ENCODE data around the gene ALCAM. TPM values are rescaled to one million over a fixed set of nuclear protein-coding genes. Genes with fewer than 3 reads are reported as not detected.

The ALCAM gene
- total RNA-seq, 1 donor from 2014 or later: 26.1 TPM

DNA sequence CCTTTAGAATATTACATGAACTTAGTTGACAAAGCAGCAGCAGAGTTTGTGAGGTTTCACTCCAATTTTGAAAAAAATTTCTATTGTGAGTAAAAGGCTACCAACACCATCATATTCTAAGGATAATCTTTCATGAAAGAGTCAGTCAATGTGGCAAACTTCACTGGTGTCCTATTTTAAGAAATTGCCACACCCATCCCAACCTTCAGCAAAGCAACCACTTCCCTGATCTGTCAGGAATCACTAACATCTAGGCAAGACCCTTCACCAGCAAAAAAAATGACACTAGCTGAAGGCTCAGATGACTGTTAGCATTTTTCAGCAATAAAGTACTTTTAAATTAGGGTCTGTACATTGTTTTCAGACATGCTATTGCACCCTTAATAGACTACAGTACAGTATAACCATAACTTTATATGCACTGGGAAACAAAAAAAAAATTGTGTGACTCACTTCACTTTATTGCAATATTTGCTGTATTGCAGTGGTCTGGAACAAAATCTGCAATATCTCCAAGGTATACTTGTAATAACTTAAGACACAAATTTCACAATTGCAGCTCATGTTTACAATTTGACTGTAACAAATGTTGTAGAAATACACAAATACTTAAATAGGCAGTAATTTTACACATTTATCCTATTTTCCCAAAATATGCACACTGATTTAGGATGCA is 38.9 kb upstream of the ALCAM start:
- Histone ChIP-seq H3K36me3 (no peaks in the 10 kb centered on the region), H3K27ac (no peak overlapping the region), H3K27me3 (no peaks in the 10 kb centered on the region), H3K4me3 (no peak overlapping the region), H3K4me1 (no peaks in the 10 kb centered on the region), H3K9me3 (peaks cover 0 to 18% of the 10 kb centered on the region in 2 donors)
- DNase-seq (ENCODE audit: low spot score in 2 of 2): no peak
- TF ChIP-seq, protein P1, sequence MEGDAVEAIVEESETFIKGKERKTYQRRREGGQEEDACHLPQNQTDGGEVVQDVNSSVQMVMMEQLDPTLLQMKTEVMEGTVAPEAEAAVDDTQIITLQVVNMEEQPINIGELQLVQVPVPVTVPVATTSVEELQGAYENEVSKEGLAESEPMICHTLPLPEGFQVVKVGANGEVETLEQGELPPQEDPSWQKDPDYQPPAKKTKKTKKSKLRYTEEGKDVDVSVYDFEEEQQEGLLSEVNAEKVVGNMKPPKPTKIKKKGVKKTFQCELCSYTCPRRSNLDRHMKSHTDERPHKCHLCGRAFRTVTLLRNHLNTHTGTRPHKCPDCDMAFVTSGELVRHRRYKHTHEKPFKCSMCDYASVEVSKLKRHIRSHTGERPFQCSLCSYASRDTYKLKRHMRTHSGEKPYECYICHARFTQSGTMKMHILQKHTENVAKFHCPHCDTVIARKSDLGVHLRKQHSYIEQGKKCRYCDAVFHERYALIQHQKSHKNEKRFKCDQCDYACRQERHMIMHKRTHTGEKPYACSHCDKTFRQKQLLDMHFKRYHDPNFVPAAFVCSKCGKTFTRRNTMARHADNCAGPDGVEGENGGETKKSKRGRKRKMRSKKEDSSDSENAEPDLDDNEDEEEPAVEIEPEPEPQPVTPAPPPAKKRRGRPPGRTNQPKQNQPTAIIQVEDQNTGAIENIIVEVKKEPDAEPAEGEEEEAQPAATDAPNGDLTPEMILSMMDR (IDR thresholded peaks at IDR 0.05): no peak
- intact Hi-C loops (cut with DNase I): no loop called here

DNA sequence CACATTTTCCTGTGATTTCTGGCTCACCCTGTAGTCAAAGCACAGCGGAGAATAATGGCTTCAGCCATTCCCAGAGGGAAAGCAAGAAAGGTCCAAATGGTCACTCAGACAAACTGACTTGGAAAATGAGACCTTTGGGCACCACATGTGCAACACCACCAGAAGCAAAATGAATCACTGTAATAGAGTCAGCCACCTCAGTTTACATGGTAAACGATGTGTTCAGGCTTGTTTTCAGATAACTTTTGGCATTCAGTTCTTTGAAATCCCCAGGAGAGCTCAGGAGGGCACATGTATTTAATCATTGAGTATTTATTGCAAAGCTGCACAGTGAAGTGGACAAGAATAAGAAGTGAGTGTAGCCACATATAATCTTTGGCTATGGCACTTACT is 38.4 kb upstream of the ALCAM start:
- Histone ChIP-seq H3K27ac (no peak overlapping the region), H3K4me1 (no peaks in the 10 kb centered on the region), H3K36me3 (no peaks in the 10 kb centered on the region), H3K9me3 (peaks cover 0 to 21% of the 10 kb centered on the region in 2 donors), H3K27me3 (no peaks in the 10 kb centered on the region), H3K4me3 (no peak overlapping the region)
- DNase-seq (ENCODE audit: low spot score in 2 of 2): no peak
- intact Hi-C loops (cut with DNase I): no loop called here
- TF ChIP-seq, protein P1 (IDR thresholded peaks at IDR 0.05): no peak

DNA sequence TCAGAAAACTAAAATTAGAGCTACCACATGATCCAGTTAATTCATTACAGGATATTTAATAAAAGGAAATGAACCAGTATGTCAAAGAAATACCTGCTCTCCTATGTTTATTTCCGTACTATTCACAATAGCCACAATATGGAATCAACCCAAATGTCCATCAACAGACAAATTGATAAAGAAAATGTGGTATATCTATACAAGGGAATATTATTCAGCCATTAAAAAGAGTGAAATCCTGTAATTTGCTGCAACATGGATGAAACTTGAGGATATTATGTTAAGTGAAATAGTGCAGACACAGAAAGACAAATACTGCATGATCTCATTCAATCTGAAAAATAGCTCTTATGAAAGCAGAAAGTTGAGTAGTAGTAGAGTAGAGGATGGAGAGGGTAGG is 33.7 kb upstream of the ALCAM start:
- TF ChIP-seq, protein P1 (IDR thresholded peaks at IDR 0.05): no peak
- DNase-seq (ENCODE audit: low spot score in 2 of 2): no peak
- no peaks in the 10 kb centered on the region for H3K27me3 ChIP-seq
- H3K4me3 ChIP-seq: no peak overlapping the region
- no peak overlapping the region for H3K27ac ChIP-seq
- H3K9me3 ChIP-seq: peaks cover 0 to 21% of the 10 kb centered on the region in 2 donors
- no peaks in the 10 kb centered on the region for H3K36me3 ChIP-seq
- no peaks in the 10 kb centered on the region for H3K4me1 ChIP-seq
- intact Hi-C loops (cut with DNase I): no loop called here

DNA sequence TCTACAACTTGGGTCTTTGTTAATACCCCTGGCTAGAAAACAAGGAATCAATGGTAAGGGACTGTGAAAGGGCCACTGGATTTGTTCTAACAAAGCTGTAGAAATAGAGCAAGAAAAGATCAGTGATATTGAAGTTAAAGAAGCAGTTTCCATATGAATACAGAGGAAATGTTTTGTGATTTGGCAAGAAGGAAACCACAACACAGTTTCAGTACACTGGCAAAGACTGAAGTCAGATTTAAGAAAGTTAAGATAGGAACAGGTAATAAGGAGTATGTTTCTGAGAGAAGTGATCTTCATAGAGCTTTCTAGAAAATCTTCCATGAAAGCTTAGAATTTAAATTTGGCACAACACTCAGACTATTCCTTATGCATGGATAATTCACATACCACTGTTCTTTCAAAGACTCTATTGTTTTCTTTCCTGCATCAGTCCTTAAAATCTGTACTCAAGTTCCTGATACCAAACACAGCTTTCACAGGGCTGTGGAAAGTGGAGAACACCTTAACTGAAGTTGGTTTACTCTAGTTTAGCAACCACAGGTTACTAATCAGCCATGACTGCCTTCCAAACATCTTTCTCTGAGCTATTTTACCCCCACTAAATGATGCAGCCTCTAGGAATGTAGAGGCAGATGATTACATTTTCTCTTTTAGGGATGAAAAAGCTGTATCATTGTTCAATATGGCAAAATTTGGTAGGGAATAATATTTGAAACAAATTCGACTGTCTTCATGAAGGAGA is 32.4 kb upstream of the ALCAM start:
- no peak for DNase-seq (ENCODE audit: low spot score in 2 of 2)
- H3K9me3 ChIP-seq: peaks cover 0 to 21% of the 10 kb centered on the region in 2 donors
- TF ChIP-seq, protein P1 (IDR thresholded peaks at IDR 0.05): no peak
- no peaks in the 10 kb centered on the region for H3K36me3 ChIP-seq
- no peak overlapping the region for H3K4me3 ChIP-seq
- no peaks in the 10 kb centered on the region for H3K4me1 ChIP-seq
- intact Hi-C loops (cut with DNase I): no loop called here
- no peaks in the 10 kb centered on the region for H3K27me3 ChIP-seq
- no peak overlapping the region for H3K27ac ChIP-seq

DNA sequence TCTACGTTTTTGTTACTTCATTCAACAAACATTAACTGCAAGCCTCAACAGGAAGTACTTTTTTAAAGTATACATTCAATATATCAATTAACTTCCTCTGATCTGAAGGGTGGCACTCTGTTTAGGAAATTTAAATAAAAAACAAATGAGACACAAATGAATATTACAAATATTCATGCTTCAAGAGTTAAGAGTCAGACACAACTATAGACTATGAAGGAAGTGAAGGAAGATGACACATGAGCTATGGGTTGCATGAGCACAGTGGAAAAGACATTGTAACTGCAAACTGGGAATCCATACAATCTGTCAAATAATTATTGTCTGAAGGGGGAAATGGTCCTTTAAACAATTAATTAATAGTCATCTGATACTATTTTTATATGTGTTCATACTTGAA is 26.8 kb upstream of the ALCAM start:
- DNase-seq (ENCODE audit: low spot score in 2 of 2): no peak
- Histone ChIP-seq H3K4me1 (no peaks in the 10 kb centered on the region), H3K9me3 (no peaks in the 10 kb centered on the region), H3K36me3 (no peaks in the 10 kb centered on the region), H3K4me3 (no peak overlapping the region), H3K27ac (no peak overlapping the region), H3K27me3 (no peaks in the 10 kb centered on the region)
- intact Hi-C loops (cut with DNase I): no loop called here
- TF ChIP-seq, protein P1 (IDR thresholded peaks at IDR 0.05): no peak
